Psoas muscle (tissue), 8 donors: ENCODE results near the gene CDC42EP1. TPM values are rescaled to one million over a fixed set of nuclear protein-coding genes. Genes with fewer than 3 reads are reported as not detected.

Experiments used
- ATAC-seq, 4 donors: fragments of 200-7000 bp; cut with Tn5 transposase; one replicate each; pipeline ENCODE4 v1.9.1; 2020; ENCODE audit warnings: moderate library complexity in 3 of 4, mild to moderate bottlenecking in 2 of 4
- DNase-seq, 2 donors: peaks; one replicate each; pipeline ENCODE4 v3.0.0-alpha.2; 2020
- H3K27ac ChIP-seq: fragments of 200-600 bp; one replicate; pipeline ENCODE4 v1.8.0; 2022
- H3K27me3 ChIP-seq, 3 donors: fragments of 200-600 bp in 1 of 3; one replicate each; pipeline versions ENCODE4 v1.6.1 to v1.8.0; 2013 to 2022; ENCODE audit warnings: low read length in 2 of 3, mild to moderate bottlenecking in 2 of 3, moderate library complexity in 1 of 3; ENCODE audit not compliant: insufficient read depth in 3 of 3
- H3K36me3 ChIP-seq, 2 donors: fragments of 200-600 bp in 1 of 2; one replicate each; pipeline versions ENCODE4 v1.6.1 to v1.8.0; 2013 to 2022; ENCODE audit warnings: low read depth in 1 of 2, mild to moderate bottlenecking in 1 of 2, moderate library complexity in 1 of 2; ENCODE audit not compliant: insufficient read depth in 1 of 2
- H3K4me1 ChIP-seq: fragments of 200-600 bp; one replicate; pipeline ENCODE4 v1.8.0; 2022
- H3K4me3 ChIP-seq: fragments of 200-600 bp; one replicate; pipeline ENCODE4 v1.8.0; 2022; ENCODE audit warnings: mild to moderate bottlenecking
- H3K9me3 ChIP-seq: fragments of 200-600 bp; one replicate; pipeline ENCODE4 v1.8.0; 2022
- WGBS, 3 donors: extraction: QIAGEN DNeasy Blood & Tissue Kit; methylation state at CpG; one replicate each; pipeline versions ENCODE4 v1.1.6 to v1.1.7; 2013; 5-methylcytosine and 5-hydroxymethylcytosine counted together
- intact Hi-C, 2 donors: fragments of 100-400 bp; cut with DNase I; formaldehyde crosslinking; loops; one replicate each; pipeline versions ENCODE4 v1.11.0 to v1.14.2; 2022
- polyA plus RNA-seq, 3 donors: library from polyadenylated mRNA; stranded (reverse); fragments of 200-250 nt; gene quantifications; one replicate each; pipeline ENCODE4 v1.2.3, GENCODE V29; 2013
- total RNA-seq, 4 donors: library from RNA; stranded (reverse); fragmentation: NEBNext Ultra II Directional in 2 of 4; extraction: Animal tissue kit (Norgen Biotek cat#: 25700) in 2 of 4; gene quantifications; one replicate each; pipeline versions ENCODE4 v1.2.1 to v1.2.4, GENCODE V29; 2021 to 2023
- TF ChIP-seq, protein P1 (sequence below): fragments of 200-600 bp; IDR thresholded peaks from one replicate; pipeline ENCODE4 v1.8.0; 2022; ENCODE audit warnings: antibody characterized with exemption
- donor health status: healthy with polysubstance abuse.
- donor health status: DM: no; HTN: no; CAD: no; lungs with moderate emphysema.
- donor health status: Bipolar disorder and iron deficiency.
- donor health status: healthy.
- donor health status: DM: yes; HTN: yes; CAD: no.
- donor health status: DM: no; HTN: no; CAD: no.
- donor health status: DM: no; HTN: no; CAD: no.
- donor health status: DM: yes; HTN: yes; CAD: no.

CDC42EP1 gene
- total and polyA plus RNA-seq, 7 donors = 3.8 to 13.8 (median 6.9) TPM

DNA sequence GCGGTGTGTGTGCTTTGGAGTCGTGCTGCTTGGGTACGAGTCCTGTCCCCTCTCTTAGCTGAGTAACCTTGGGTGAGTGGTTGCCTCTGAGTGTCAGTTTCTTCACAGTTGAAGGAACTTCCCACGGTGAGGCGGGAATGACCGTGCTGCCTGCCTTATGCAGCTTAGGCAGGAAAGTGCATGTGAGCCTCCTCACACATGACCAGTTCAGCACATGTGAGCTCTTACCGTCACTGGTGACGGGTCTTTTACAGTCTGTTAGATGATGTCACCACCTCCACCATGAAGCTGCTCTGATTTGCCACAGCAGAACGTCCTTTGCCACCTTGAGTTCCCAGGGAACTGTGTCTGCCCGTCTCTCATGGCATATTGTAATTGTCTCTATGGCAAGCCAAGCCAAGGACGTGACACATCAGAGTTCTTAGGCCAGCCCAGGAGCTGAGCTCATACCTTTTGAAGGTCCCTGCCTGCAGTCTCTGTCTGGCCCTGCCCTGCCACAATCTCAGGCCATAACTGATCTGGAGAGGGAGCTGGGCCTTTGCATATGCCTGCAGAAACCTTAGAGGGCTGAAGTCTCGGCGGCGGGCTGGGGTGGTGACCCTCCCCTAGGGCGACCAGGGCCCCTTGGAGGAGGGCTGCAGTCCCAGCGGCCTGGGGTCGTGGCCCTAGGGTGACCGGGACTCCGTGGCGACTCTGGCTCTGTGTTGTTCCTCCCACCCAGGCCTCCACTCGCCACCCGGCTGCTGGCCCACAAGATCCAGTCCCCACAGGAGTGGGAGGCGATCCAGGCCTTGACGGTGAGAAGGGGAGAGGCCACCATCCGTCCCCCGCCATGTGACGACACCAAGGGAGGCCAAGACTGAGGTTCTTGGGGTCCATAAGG is 56.2 kb downstream of the CDC42EP1 start:
- 85 to 91% (median 86%) methylated on average over 27 of the region's 27 CpGs for WGBS, 3 donors
- TF ChIP-seq, protein P1, sequence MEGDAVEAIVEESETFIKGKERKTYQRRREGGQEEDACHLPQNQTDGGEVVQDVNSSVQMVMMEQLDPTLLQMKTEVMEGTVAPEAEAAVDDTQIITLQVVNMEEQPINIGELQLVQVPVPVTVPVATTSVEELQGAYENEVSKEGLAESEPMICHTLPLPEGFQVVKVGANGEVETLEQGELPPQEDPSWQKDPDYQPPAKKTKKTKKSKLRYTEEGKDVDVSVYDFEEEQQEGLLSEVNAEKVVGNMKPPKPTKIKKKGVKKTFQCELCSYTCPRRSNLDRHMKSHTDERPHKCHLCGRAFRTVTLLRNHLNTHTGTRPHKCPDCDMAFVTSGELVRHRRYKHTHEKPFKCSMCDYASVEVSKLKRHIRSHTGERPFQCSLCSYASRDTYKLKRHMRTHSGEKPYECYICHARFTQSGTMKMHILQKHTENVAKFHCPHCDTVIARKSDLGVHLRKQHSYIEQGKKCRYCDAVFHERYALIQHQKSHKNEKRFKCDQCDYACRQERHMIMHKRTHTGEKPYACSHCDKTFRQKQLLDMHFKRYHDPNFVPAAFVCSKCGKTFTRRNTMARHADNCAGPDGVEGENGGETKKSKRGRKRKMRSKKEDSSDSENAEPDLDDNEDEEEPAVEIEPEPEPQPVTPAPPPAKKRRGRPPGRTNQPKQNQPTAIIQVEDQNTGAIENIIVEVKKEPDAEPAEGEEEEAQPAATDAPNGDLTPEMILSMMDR = no peak
- DNase-seq (no peak), ATAC-seq (no peak)
- peaks cover 0 to 75% of the 10 kb centered on the region in 2 donors for H3K36me3 ChIP-seq
- H3K4me1 ChIP-seq = peaks cover 1% of the 10 kb centered on the region
- no peaks in the 10 kb centered on the region for H3K9me3 ChIP-seq
- no peak overlapping the region for H3K27ac ChIP-seq
- no peak overlapping the region for H3K4me3 ChIP-seq
- intact Hi-C loops = no loop called here
- H3K27me3 ChIP-seq = no peaks in the 10 kb centered on the region

DNA sequence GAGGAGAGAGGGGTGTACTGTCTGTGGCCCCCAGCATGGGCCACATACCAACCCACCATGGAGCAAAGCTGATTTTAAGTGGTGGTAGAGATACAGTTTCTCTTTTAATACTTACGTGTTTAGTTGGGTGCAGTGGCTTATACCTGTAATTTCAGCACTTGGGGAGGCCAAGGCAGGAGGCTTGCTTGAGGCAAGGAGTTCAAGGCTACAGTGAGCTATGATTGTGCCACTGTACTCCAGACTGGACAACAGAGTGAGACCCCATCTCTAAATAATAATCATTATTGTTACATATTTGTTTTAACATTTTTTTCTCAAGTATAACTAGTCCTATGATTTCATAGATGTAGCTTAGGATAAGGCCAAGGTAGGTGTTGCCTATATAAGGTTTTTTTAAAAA is 57.2 kb downstream of the CDC42EP1 start:
- TF ChIP-seq, protein P1 = no peak
- no peak for ATAC-seq

DNA sequence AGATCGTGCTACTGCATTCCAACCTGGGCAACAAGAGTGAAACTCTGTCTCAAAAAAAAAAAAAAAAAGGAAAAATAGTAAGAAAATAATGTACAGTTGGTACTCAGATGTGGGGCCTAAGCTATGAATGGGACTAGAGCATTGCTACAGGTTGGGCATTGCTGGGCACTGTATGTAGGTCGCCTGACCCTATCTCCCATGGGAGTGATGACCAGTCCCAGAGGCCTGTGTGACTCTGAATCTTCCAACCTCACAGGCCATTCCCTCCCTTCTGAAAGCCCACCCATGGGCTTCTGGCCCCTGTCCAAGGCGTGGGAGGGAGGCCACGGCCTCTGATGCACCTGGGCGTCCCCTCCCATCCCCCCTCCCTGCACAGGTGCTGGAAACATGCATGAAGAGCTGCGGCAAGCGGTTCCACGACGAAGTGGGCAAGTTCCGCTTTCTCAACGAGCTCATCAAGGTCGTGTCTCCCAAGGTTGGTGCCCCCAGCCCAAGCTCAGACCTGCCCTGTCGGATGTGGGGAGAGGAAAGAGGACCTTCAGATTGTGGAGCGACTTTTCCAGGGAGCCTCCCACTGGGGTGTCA is 57.9 kb downstream of the CDC42EP1 start:
- intact Hi-C loops = no loop called here
- TF ChIP-seq, protein P1 = no peak
- Histone ChIP-seq H3K4me1 (no peaks in the 10 kb centered on the region), H3K27me3 (no peaks in the 10 kb centered on the region), H3K36me3 (peaks cover 0 to 91% of the 10 kb centered on the region in 2 donors), H3K9me3 (no peaks in the 10 kb centered on the region), H3K27ac (no peak overlapping the region), H3K4me3 (no peak overlapping the region)
- 82 to 88% (median 86%) methylated on average over 14 of the region's 14 CpGs for WGBS, 3 donors
- no peak for DNase-seq
- ATAC-seq = no peak

More for the DNA sequence above, 57.2 kb downstream of the CDC42EP1 start:
- H3K36me3 ChIP-seq = peaks cover 0 to 84% of the 10 kb centered on the region in 2 donors
- H3K4me1 ChIP-seq = no peaks in the 10 kb centered on the region
- H3K27me3 ChIP-seq = no peaks in the 10 kb centered on the region
- no peak overlapping the region for H3K4me3 ChIP-seq
- H3K27ac ChIP-seq = no peak overlapping the region
- no peaks in the 10 kb centered on the region for H3K9me3 ChIP-seq
- WGBS, 3 donors = 90 to 94% (median 91%) methylated on average over 1 of the region's 1 CpG
- intact Hi-C loops = no loop called here
- no peak for DNase-seq

DNA sequence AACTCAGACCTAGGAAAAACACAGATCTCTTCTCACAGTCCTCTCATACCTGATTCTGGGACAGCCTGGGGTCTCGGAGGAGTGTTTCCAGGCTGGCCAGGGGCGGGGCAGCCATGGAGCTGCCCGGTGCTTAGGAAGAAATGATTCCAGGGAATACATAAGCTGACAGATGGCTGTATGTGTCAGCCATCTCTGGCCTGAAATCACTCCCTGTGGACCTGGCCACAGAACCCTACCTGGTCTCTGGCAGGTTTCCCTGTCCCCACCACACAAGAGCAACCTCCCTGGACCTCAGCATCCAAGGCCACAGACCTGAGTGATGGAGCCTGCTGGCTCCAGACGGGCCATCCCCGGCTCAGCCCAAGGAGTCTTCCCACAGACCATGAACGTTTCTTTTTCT is 58.4 kb downstream of the CDC42EP1 start:
- no peak for DNase-seq
- 87 to 93% (median 87%) methylated on average over 6 of the region's 6 CpGs for WGBS, 3 donors
- H3K27me3 ChIP-seq = no peaks in the 10 kb centered on the region
- no peaks in the 10 kb centered on the region for H3K4me1 ChIP-seq
- TF ChIP-seq, protein P1 = no peak
- peaks cover 0 to 95% of the 10 kb centered on the region in 2 donors for H3K36me3 ChIP-seq
- no peaks in the 10 kb centered on the region for H3K9me3 ChIP-seq
- intact Hi-C loops = no loop called here
- H3K4me3 ChIP-seq = no peak overlapping the region
- H3K27ac ChIP-seq = no peak overlapping the region
- ATAC-seq = no peak

Other genes with a start within 250 kb of the CDC42EP1 start
- not detected for gene ELFN2, start 133.0 kb upstream of the CDC42EP1 start, total RNA-seq
- gene ELFN2, start 133.0 kb upstream of the CDC42EP1 start, polyA plus RNA-seq = under 1 TPM; 0.01 to 0.05 (median 0.01) TPM
- 1 to 10 TPM; 4.5 to 8.0 (median 7.7) TPM for gene MFNG, start 74.1 kb upstream of the CDC42EP1 start, total RNA-seq
- gene MFNG, start 74.1 kb upstream of the CDC42EP1 start, polyA plus RNA-seq = 1 to 10 TPM; 4.3 to 9.6 (median 8.2) TPM
- 1 to 10 TPM; 3.8 to 8.0 (median 4.5) TPM for gene CARD10, start 41.1 kb upstream of the CDC42EP1 start, total RNA-seq
- gene CARD10, start 41.1 kb upstream of the CDC42EP1 start, polyA plus RNA-seq = 1 to 10 TPM; 2.9 to 6.9 (median 4.1) TPM
- not detected for gene LGALS2, start 19.6 kb downstream of the CDC42EP1 start, total RNA-seq
- under 1 TPM in 2 of 3 donors, not detected in 1; 0.06 to 0.35 TPM for gene LGALS2, start 19.6 kb downstream of the CDC42EP1 start, polyA plus RNA-seq
- gene GGA1, start 48.4 kb downstream of the CDC42EP1 start, total RNA-seq = 10 to 100 TPM; 31.9 to 37.2 (median 33.1) TPM
- gene GGA1, start 48.4 kb downstream of the CDC42EP1 start, polyA plus RNA-seq = 10 to 100 TPM; 30.2 to 39.4 (median 39.4) TPM
- 1 to 10 TPM; 1.4 to 2.4 (median 1.9) TPM for gene SH3BP1, start 79.2 kb downstream of the CDC42EP1 start, total RNA-seq
- gene SH3BP1, start 79.2 kb downstream of the CDC42EP1 start, polyA plus RNA-seq = under 1 TPM; 0.20 to 0.64 (median 0.34) TPM
- gene PDXP, start 98.2 kb downstream of the CDC42EP1 start, total RNA-seq = 10 to 100 TPM in 3 of 4 donors, 1 to 10 TPM in 1; 9.0 to 13.0 (median 12.3) TPM
- 10 to 100 TPM in 2 of 3 donors, 1 to 10 TPM in 1; 9.8 to 37.9 (median 24.4) TPM for gene PDXP, start 98.2 kb downstream of the CDC42EP1 start, polyA plus RNA-seq
- gene LGALS1, start 115.2 kb downstream of the CDC42EP1 start, total RNA-seq = 1,000 to 10,000 TPM in 1 of 4 donors, 100 to 1,000 TPM in 3; 434 to 1,013 (median 908) TPM
- 1,000 to 10,000 TPM in 2 of 3 donors, 100 to 1,000 TPM in 1; 717 to 1,817 (median 1,077) TPM for gene LGALS1, start 115.2 kb downstream of the CDC42EP1 start, polyA plus RNA-seq
- gene NOL12, start 125.9 kb downstream of the CDC42EP1 start, total RNA-seq = 10 to 100 TPM; 11.9 to 15.4 (median 12.3) TPM
- gene NOL12, start 125.9 kb downstream of the CDC42EP1 start, polyA plus RNA-seq = 10 to 100 TPM; 21.0 to 43.4 (median 22.0) TPM
- 10 to 100 TPM; 22.1 to 34.6 (median 24.5) TPM for gene TRIOBP, start 136.6 kb downstream of the CDC42EP1 start, total RNA-seq
- 10 to 100 TPM; 19.1 to 42.7 (median 24.7) TPM for gene TRIOBP, start 136.6 kb downstream of the CDC42EP1 start, polyA plus RNA-seq
- 10 to 100 TPM in 1 of 4 donors, 1 to 10 TPM in 3; 7.7 to 19.2 (median 9.3) TPM for gene GCAT, start 247.5 kb downstream of the CDC42EP1 start, total RNA-seq
- 1 to 10 TPM; 5.4 to 8.3 (median 7.8) TPM for gene GCAT, start 247.5 kb downstream of the CDC42EP1 start, polyA plus RNA-seq